IMR-90 (cell line): ENCODE measurements around the gene CCDC102A. TPM values are rescaled to one million over a fixed set of nuclear protein-coding genes. Genes with fewer than 3 reads are reported as not detected.

Experiments used
- ATAC-seq: fragments of 200-7000 bp; cut with Tn5 transposase; 2 replicates; pipeline ENCODE4 v1.9.1; 2020; ENCODE audit warnings: low read depth, mild to moderate bottlenecking, moderate library complexity
- BruUV-seq: library from RNA; stranded (reverse); fragments of 400-500 nt; replicated peaks from 2 replicates; lab custom pipeline; 2021; lab: Mats Ljungman, UMichigan
- CTCF ChIA-PET: fragments of 300-600 bp; formaldehyde crosslinking; extraction: SDS; loops from one replicate; lab custom pipeline; 2021; ENCODE audit warnings: antibody characterized with exemption; lab: Yijun Ruan, JAX
- POLR2A ChIA-PET: fragments of 300-600 bp; sonication (Branson Sonifier 250); formaldehyde crosslinking; loops from one replicate; lab custom pipeline; 2022; ENCODE audit warnings: antibody characterized with exemption; ENCODE audit not compliant: unreplicated experiment; lab: Charles Lee
- DNase-seq: peaks from one replicate; pipeline ENCODE4 v3.0.0; 2013
- H2AFZ ChIP-seq: replicated peaks from 2 replicates; pipeline ENCODE3; 2013; ENCODE audit warnings: low read length, mild to moderate bottlenecking; ENCODE audit not compliant: poor library complexity
- H2AK5ac ChIP-seq: 2 replicates; pipeline ENCODE4 v1.6.1; 2013; ENCODE audit warnings: low read depth, low read length, inconsistent platforms
- H2AK9ac ChIP-seq: replicated peaks from 2 replicates; pipeline ENCODE3; 2013; ENCODE audit warnings: mild to moderate bottlenecking, low read depth, low read length, moderate library complexity; ENCODE audit not compliant: poor library complexity
- H2BK120ac ChIP-seq: 2 replicates; pipeline ENCODE4 v1.6.1; 2013; ENCODE audit warnings: low read depth, low read length, inconsistent platforms
- H2BK15ac ChIP-seq: 3 replicates; pipeline ENCODE4 v1.6.1; 2013; ENCODE audit warnings: low read depth, low read length, inconsistent platforms
- H2BK20ac ChIP-seq: 2 replicates; pipeline ENCODE4 v1.6.1; 2013; ENCODE audit warnings: low read depth, mild to moderate bottlenecking, inconsistent platforms, low read length, moderate library complexity
- H2BK5ac ChIP-seq: 2 replicates; pipeline ENCODE4 v1.6.1; 2013; ENCODE audit warnings: mild to moderate bottlenecking, low read depth, low read length, inconsistent platforms; ENCODE audit not compliant: poor library complexity, severe bottlenecking
- H3K14ac ChIP-seq: replicated peaks from 2 replicates; pipeline ENCODE4 v1.6.1; 2013; ENCODE audit warnings: low read depth, low read length, inconsistent platforms
- H3K18ac ChIP-seq: 2 replicates; pipeline ENCODE4 v1.6.1; 2013; ENCODE audit warnings: low read depth, low read length, control low read depth
- H3K23ac ChIP-seq: 2 replicates; pipeline ENCODE4 v1.6.1; 2013; ENCODE audit warnings: low read depth, low read length, inconsistent platforms
- H3K27ac ChIP-seq: 2 replicates; pipeline ENCODE4 v1.5.1; 2013; ENCODE audit warnings: mild to moderate bottlenecking, control low read depth, low read length; ENCODE audit not compliant: insufficient read depth
- H3K27me3 ChIP-seq: 2 replicates; pipeline ENCODE4 v1.6.1; 2013; ENCODE audit warnings: low read length; ENCODE audit not compliant: control insufficient read depth, insufficient read depth
- H3K36me3 ChIP-seq: 2 replicates; pipeline ENCODE4 v1.6.1; 2013; ENCODE audit warnings: low read length, mixed read lengths; ENCODE audit not compliant: control insufficient read depth, insufficient read depth
- H3K4ac ChIP-seq: 2 replicates; pipeline ENCODE4 v1.6.1; 2013; ENCODE audit warnings: low read depth, low read length, inconsistent platforms
- H3K4me1 ChIP-seq: 2 replicates; pipeline ENCODE4 v1.6.1; 2013; ENCODE audit warnings: low read length, mixed read lengths; ENCODE audit not compliant: control insufficient read depth, insufficient read depth
- H3K4me2 ChIP-seq: 2 replicates; pipeline ENCODE4 v1.6.1; 2013; ENCODE audit warnings: low read depth, mild to moderate bottlenecking, control low read depth, low read length, moderate library complexity
- H3K4me3 ChIP-seq: 2 replicates; pipeline ENCODE4 v1.5.1; 2013; ENCODE audit warnings: low read depth, mild to moderate bottlenecking, control low read depth, low read length, moderate library complexity; ENCODE audit not compliant: insufficient read depth
- H3K56ac ChIP-seq: 2 replicates; pipeline ENCODE4 v1.6.1; 2013; ENCODE audit warnings: low read length, inconsistent platforms; ENCODE audit not compliant: insufficient read depth; ENCODE audit errors: extremely low read depth
- H3K79me1 ChIP-seq, 2 experiments: 2 replicates each; pipeline ENCODE4 v1.6.1; 2013; ENCODE audit warnings: low read length in 2 of 2, inconsistent platforms in 1 of 2, low read depth in 1 of 2
- H3K9ac ChIP-seq: 2 replicates; pipeline ENCODE4 v1.6.1; 2013; ENCODE audit warnings: low read depth, low read length, control low read depth
- H3K9me1 ChIP-seq: 2 replicates; pipeline ENCODE4 v1.6.1; 2013; ENCODE audit warnings: low read length, inconsistent platforms; ENCODE audit not compliant: insufficient read depth
- H3K9me3 ChIP-seq: 2 replicates; pipeline ENCODE4 v1.6.1; 2013; ENCODE audit warnings: low read length; ENCODE audit not compliant: control insufficient read depth, insufficient read depth
- H4K20me1 ChIP-seq: 2 replicates; pipeline ENCODE4 v1.6.1; 2013; ENCODE audit warnings: low read length, inconsistent platforms; ENCODE audit not compliant: insufficient read depth
- H4K5ac ChIP-seq: 2 replicates; pipeline ENCODE4 v1.6.1; 2013; ENCODE audit warnings: mild to moderate bottlenecking, low read depth, low read length, control low read depth
- H4K8ac ChIP-seq, 2 experiments: 2 replicates each; pipeline ENCODE4 v1.6.1; 2013; ENCODE audit warnings: low read depth in 2 of 2, low read length in 2 of 2, control low read depth in 1 of 2, inconsistent platforms in 1 of 2
- H4K91ac ChIP-seq: 2 replicates; pipeline ENCODE4 v1.6.1; 2013; ENCODE audit warnings: low read depth, low read length, inconsistent platforms; ENCODE audit not compliant: insufficient read depth
- BHLHE40 ChIP-seq: fragments of 150-350 bp; IDR thresholded peaks from 2 replicates; pipeline ENCODE4 v1.6.1; 2016; ENCODE audit warnings: mild to moderate bottlenecking, low read depth, low read length
- CEBPB ChIP-seq: IDR thresholded peaks from 2 replicates; pipeline ENCODE4 v1.6.1; 2012; ENCODE audit warnings: low read depth, low read length, improper control_type of control experiment
- CHD1 ChIP-seq: IDR thresholded peaks from 2 replicates; pipeline ENCODE4 v1.6.1; 2012; ENCODE audit warnings: low read depth, low read length, improper control_type of control experiment
- CTCF ChIP-seq: conservative IDR thresholded peaks from 2 replicates; pipeline ENCODE4 v1.5.1; 2012; ENCODE audit warnings: mild to moderate bottlenecking, low read depth, low read length, improper control_type of control experiment
- MAFK ChIP-seq: IDR thresholded peaks from 2 replicates; pipeline ENCODE4 v1.6.1; 2012; ENCODE audit warnings: low read depth, low read length, improper control_type of control experiment
- MAZ ChIP-seq: IDR thresholded peaks from 2 replicates; pipeline ENCODE4 v1.6.1; 2012; ENCODE audit warnings: low read depth, mild to moderate bottlenecking, low read length, improper control_type of control experiment, moderate library complexity, borderline replicate concordance
- NFE2L2 ChIP-seq: fragments of 150-350 bp; IDR thresholded peaks from 2 replicates; pipeline ENCODE4 v1.6.1; 2016; ENCODE audit warnings: low read depth, mild to moderate bottlenecking, low read length
- RAD21 ChIP-seq: IDR thresholded peaks from 2 replicates; pipeline ENCODE4 v1.6.1; 2012; ENCODE audit warnings: low read length, improper control_type of control experiment
- RFX5 ChIP-seq: IDR thresholded peaks from 2 replicates; pipeline ENCODE4 v1.8.0; 2012; ENCODE audit warnings: low read depth, mild to moderate bottlenecking, low read length, moderate library complexity
- SMC3 ChIP-seq: fragments of 150-350 bp; IDR thresholded peaks from 2 replicates; pipeline ENCODE4 v1.6.1; 2016; ENCODE audit warnings: low read depth, mild to moderate bottlenecking, antibody characterized with exemption, low read length, moderate library complexity
- WGBS, 2 experiments: methylation state at CpG; one replicate each; pipeline versions ENCODE4 v1.1.5 to v1.1.7; 2013; ENCODE audit warnings: missing lambda C conversion rate in 2 of 2; ENCODE audit not compliant: insufficient read length in 1 of 2; ENCODE audit errors: extremely low coverage in 2 of 2; 5-methylcytosine and 5-hydroxymethylcytosine counted together
- dilution Hi-C: fragments of 300-500 bp; cut with HindIII; formaldehyde crosslinking; loops from one replicate; pipeline ENCODE4 v1.14.3; 2018; ENCODE audit warnings: low sequenced_read_pairs; ENCODE audit not compliant: unreplicated experiment
- in situ Hi-C: fragments of 300-500 bp; cut with MboI; formaldehyde crosslinking; loops from 3 replicates; pipeline ENCODE4 v1.14.3; 2019; ENCODE audit warnings: low sequenced_read_pairs, inconsistent platforms, mixed read lengths
- intact Hi-C: fragments of 100-400 bp; cut with micrococcal nuclease; formaldehyde crosslinking; loops from 2 replicates; pipeline ENCODE4 v1.10.0; 2022
- polyA plus RNA-seq, 3 experiments: library from polyadenylated mRNA; depleted of rRNA; stranded (reverse); fragments of >200 nt; gene quantifications; 2 replicates each; pipeline ENCODE4 v1.2.3, GENCODE V29; 2012; ENCODE audit warnings: low replicate concordance in 1 of 3
- total RNA-seq: library from RNA; depleted of rRNA; stranded (reverse); fragments of >200 nt; gene quantifications from 2 replicates; pipeline ENCODE4 v1.2.3, GENCODE V29; 2012

The CCDC102A gene
- total and polyA plus RNA-seq, 2 of the 4 experiments (the other 2 are of a cell fraction), result 5.4 to 8.5 TPM

GRCh38 chr16:57504491-57504890, 31.9 kb downstream of the CCDC102A start:
- Histone ChIP-seq H2AK9ac (no peak overlapping the region), H3K4me3 (no peak overlapping the region), H4K8ac (no peak overlapping the region), H3K4ac (no peak overlapping the region), H3K9me3 (no peaks in the 10 kb centered on the region), H2BK5ac (no peak overlapping the region), H3K9me1 (no peaks in the 10 kb centered on the region), H4K91ac (no peak overlapping the region), H2AK5ac (no peak overlapping the region), H3K27ac (no peak overlapping the region), H2BK20ac (no peak overlapping the region), H3K23ac (no peak overlapping the region), H3K79me1 (no peaks in the 10 kb centered on the region), H3K4me1 (no peaks in the 10 kb centered on the region), H2BK15ac (no peak overlapping the region), H3K4me2 (no peak overlapping the region), H3K56ac (no peak overlapping the region), H4K5ac (no peak overlapping the region), H2AFZ (no peak overlapping the region), H3K14ac (no peak overlapping the region), H3K27me3 (peaks cover 69% of the 10 kb centered on the region), H4K20me1 (no peaks in the 10 kb centered on the region), H3K36me3 (no peaks in the 10 kb centered on the region), H3K18ac (no peak overlapping the region), H3K9ac (no peak overlapping the region), H2BK120ac (no peak overlapping the region)
- no peak for TF ChIP-seq MAZ
- TF ChIP-seq NFE2L2, result no peak
- no peak for TF ChIP-seq RFX5
- TF ChIP-seq BHLHE40, result no peak
- TF ChIP-seq CHD1, result no peak
- TF ChIP-seq SMC3, result no peak
- no peak for TF ChIP-seq MAFK
- no peak for TF ChIP-seq CTCF
- no peak for TF ChIP-seq CEBPB
- TF ChIP-seq RAD21, result no peak
- ATAC-seq (no peak), DNase-seq (no peak)
- BruUV-seq, result no TSS peak
- 80% methylated on average over 4 of the region's 5 CpGs; no CpG with 5 or more reads in 1 of the 2 experiments for WGBS, 2 experiments
- intact Hi-C loops, result no loop called here
- in situ Hi-C loops, result no loop called here
- dilution Hi-C loops, result no loop called here
- ChIA-PET CTCF (interaction anchor here (0.7 to 0.9 kb wide), 2 partner anchors 9 to 919 kb away, joined by 3 to 4 read pairs; no protein-coding TSS in a partner anchor), POLR2A (no interaction called here)
